A549 treated with DMSO at 1 μM for 4 hours (cell line): Measurements from ENCODE around the gene RMND1. TPM values are rescaled to one million over a fixed set of nuclear protein-coding genes. Genes with fewer than 3 reads are reported as not detected.

Source experiments
- total RNA-seq: library from RNA; stranded (reverse); fragments of 200-300 nt; extraction: Qiagen RNA extraction; gene quantifications from 5 replicates; pipeline ENCODE4 v1.2.3, GENCODE V29; 2022; ENCODE audit warnings: low read depth

Gene RMND1, protein sequence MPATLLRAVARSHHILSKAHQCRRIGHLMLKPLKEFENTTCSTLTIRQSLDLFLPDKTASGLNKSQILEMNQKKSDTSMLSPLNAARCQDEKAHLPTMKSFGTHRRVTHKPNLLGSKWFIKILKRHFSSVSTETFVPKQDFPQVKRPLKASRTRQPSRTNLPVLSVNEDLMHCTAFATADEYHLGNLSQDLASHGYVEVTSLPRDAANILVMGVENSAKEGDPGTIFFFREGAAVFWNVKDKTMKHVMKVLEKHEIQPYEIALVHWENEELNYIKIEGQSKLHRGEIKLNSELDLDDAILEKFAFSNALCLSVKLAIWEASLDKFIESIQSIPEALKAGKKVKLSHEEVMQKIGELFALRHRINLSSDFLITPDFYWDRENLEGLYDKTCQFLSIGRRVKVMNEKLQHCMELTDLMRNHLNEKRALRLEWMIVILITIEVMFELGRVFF
- 11.8 to 13.8 TPM (median 12.7 TPM) in 5 replicates for total RNA-seq

DNA sequence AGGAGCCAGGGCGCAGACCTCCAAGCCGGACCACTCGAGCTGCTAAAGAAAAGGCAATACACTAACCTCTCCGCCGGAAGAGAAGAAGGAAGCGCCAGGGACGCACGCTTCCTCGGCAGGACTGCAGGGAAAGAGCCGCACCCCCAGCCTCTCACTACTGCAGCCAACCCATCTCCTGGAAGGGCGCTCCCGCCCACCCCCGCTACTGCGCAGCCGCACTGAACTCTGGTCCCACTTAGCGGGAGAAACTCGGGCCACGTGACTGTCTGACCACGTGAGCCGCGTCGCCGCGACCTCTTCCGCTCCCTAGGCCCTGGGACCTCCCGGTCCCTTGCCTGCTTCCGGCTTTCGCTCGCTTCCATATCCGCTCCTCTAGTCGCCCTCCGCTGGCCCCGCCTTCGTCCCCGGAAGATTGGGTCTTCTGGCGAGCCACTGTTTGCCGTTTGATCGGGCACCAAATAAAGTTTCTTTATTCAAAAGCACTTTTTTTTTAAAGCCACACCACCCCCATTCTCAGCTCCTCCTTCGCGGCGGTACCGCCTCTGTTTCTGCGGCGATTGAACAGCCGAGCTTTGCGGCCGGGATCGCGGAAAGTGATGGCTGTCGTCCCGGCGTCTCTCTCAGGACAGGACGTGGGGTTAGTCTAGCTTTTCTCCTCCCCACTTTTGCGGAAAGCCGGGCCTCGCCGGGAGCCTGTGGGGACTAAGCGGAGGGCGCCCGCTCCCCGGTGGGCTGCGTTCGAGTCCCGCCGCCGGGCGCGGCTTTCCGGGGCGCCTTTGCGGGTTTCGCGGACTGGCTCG lies at the start of gene RMND1:
Gene RMND1 (minus strand): TSS at position 177 of the 800 bp plus-strand sequence. CDS start 6,315 bp downstream, outside the sequence.

DNA sequence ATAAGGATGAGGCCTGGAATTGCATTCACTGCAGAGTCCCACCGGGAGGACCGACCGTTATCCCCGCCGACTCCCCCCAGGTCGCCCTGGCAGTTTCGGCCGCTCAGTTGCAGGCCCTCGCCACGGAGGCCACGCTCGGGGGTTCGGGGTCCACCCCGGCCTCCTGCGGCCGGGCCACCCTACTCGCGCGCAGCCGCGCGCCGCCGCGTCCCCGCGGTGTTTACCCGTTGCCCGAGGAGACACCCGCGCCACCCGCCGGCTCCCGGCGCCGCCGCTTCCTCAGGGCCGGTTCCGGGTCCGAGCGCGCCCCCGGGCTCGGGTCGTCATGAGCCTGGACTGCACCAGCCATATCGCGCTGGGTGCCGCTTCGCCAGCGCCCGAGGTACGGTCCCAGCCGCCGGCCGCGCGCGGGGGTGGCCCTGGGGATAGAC lies 41.9 kb upstream of the RMND1 start, which contains the start of gene CCDC170:
Gene CCDC170 (plus strand): TSS at position 214 of the 431 bp plus-strand sequence. CDS start 112 bp downstream, at position 326.

DNA sequence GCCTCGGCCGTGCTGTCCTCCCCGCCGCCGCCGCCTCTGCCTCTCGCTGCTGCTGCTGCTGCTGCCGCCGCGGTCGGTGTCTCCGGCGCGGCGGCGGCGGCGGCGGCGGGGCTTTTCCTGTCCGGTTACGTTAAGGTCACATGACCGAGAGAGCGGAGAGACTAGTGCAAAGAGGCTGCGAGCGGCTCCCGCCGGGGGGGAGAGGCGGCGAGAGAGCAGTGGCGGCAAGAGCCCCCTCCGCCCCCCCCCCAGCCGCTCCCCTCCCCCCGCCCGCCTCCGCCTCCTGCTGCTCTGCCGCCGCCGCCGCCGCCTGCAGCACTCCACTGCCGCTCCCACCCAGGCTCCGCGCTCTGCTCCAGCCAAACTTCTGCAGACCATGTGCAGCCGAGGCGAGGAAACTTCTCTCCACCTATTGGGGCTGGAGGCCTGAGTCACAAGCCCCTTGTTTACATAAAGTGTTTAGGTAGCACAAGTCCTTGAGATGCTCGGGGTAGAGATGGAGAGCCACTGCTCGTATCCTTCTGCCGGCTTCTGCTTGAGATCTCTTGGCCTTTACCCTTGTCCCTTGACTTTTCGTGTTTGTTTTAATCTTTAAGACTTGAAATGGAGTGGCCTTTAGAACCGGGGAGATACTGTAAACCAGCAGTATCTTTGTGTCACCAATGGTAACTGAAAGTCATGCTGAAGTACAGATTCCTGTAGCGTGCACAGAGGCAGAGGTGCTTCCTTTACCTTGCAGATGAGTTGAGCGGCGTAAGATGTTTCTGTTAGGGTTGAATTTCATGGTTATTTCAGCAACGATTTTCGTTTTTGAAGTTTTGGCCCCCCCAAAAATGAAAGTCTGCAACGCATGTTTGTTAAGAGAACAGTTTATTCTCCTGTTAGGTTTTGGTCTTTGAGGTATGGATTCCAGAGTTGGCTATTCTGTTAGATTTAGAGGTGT lies 60.2 kb downstream of the RMND1 start, which contains the start of gene ZBTB2:
Gene ZBTB2 (minus strand): TSS at position 89 of the 943 bp plus-strand sequence. CDS start 17,922 bp downstream, outside the sequence.

Other genes with a start within 250 kb of the RMND1 start
- 81.3 to 123 TPM (median 121 TPM) in 5 replicates for gene AKAP12, start 212.2 kb downstream of the RMND1 start, total RNA-seq
- 15.8 to 18.1 TPM (median 16.9 TPM) in 5 replicates for gene ZBTB2, start 60.6 kb downstream of the RMND1 start, total RNA-seq
- gene CCDC170, start 41.9 kb upstream of the RMND1 start, total RNA-seq = 0.07 to 0.40 TPM (median 0.20 TPM) in 4 of 5 replicates, not detected in the other